ENCODE data around the gene QKI. TPM values are rescaled to one million over a fixed set of nuclear protein-coding genes. Genes with fewer than 3 reads are reported as not detected.

The QKI gene
- total RNA-seq, 4 donors from 2014 or later = 283 to 425 (median 344) TPM

DNA sequence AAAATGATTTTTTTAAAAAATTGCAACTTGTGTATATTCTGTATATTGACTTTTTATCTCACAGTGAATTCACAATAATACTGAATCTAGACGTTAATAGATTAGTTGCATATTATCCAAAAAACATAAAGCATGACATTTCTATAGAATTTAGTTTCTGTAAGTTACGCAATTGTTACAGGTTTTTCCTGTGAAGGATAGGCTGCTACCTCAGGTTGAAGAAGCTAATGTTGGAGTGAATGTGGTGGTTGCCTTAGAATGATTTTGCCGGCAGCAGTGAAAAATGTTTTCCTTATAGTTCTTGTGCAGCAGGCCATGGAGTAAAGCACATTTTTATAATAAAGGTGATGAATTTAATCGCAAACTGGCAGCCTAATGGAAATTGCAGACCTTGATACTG is 20.5 kb downstream of the QKI start:
- Histone ChIP-seq H3K4me3 (peak overlapping the region in 1 of 4 donors; percentile 3), H3K27ac (peak overlapping the region; percentile 14 to 99 (median 76)), H3K27me3 (no peaks in the 10 kb centered on the region), H3K9me3 (no peaks in the 10 kb centered on the region), H3K36me3 (no peaks in the 10 kb centered on the region), H3K4me1 (peaks cover 87 to 89% of the 10 kb centered on the region in 2 donors)
- no peak for ATAC-seq
- DNase-seq = no peak
- in situ Hi-C loops (cut with MboI; ENCODE audit: low sequenced_read_pairs in 4 of 4) (loop anchor here in 3 of 4 donors (10.0 to 25.0 kb wide), 3 partner anchors 150 to 277 kb away; no protein-coding TSS in a partner anchor), intact Hi-C loops (cut with DNase I; ENCODE audit: low total_unique reads) (no loop called here)
- TF ChIP-seq CTCF (IDR thresholded peaks at IDR 0.05 in 4 of 5, conservative IDR thresholded peaks at IDR 0.05 in 1 of 5) (no peak), POLR2A (IDR thresholded peaks at IDR 0.05) (no peak)

GRCh38 chr6:163436843-163437242 is 22.3 kb downstream of the QKI start:
- no peak overlapping the region for H3K4me3 ChIP-seq
- peaks cover 87 to 91% of the 10 kb centered on the region in 2 donors for H3K4me1 ChIP-seq
- intact Hi-C loops (cut with DNase I; ENCODE audit: low total_unique reads) = no loop called here
- ATAC-seq = no peak
- H3K36me3 ChIP-seq = no peaks in the 10 kb centered on the region
- no peaks in the 10 kb centered on the region for H3K27me3 ChIP-seq
- no peak for DNase-seq
- in situ Hi-C loops (cut with MboI; ENCODE audit: low sequenced_read_pairs in 4 of 4) = loop anchor here in 3 of 4 donors (10.0 to 25.0 kb wide), 3 partner anchors 148 to 275 kb away; no protein-coding TSS in a partner anchor
- H3K9me3 ChIP-seq = no peaks in the 10 kb centered on the region
- H3K27ac ChIP-seq = peak overlapping the region; percentile 51 to 99 (median 76)
- TF ChIP-seq CTCF (IDR thresholded peaks at IDR 0.05 in 4 of 5, conservative IDR thresholded peaks at IDR 0.05 in 1 of 5) (no peak), POLR2A (IDR thresholded peaks at IDR 0.05) (no peak)

DNA sequence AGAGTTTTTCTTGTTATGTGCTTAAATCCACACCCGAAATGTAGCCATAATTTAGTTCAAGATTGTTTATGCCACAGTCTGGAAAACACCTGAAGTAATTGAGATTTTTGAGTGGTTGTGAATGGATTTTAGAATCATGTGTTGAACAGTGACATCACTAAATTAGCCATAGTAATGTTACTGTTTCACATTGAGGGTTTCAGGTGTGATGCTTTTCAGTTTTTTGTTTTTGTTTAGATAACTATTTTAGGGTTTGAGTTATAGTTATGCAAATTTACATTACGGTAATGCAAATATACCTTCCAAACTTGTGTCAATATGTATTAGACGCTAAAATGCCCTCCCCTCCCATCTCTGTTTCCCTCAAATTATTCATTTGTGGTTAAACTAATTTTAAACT is 22.9 kb downstream of the QKI start:
- intact Hi-C loops (cut with DNase I; ENCODE audit: low total_unique reads) = no loop called here
- ATAC-seq (no peak), DNase-seq (no peak)
- no peaks in the 10 kb centered on the region for H3K9me3 ChIP-seq
- no peaks in the 10 kb centered on the region for H3K36me3 ChIP-seq
- H3K4me1 ChIP-seq = peaks cover 87 to 91% of the 10 kb centered on the region in 2 donors
- no peaks in the 10 kb centered on the region for H3K27me3 ChIP-seq
- H3K4me3 ChIP-seq = peak overlapping the region in 1 of 4 donors; percentile 1
- peak overlapping the region; percentile 51 to 99 (median 76) for H3K27ac ChIP-seq
- in situ Hi-C loops (cut with MboI; ENCODE audit: low sequenced_read_pairs in 4 of 4) = loop anchor here in 3 of 4 donors (10.0 to 25.0 kb wide), 3 partner anchors 147 to 275 kb away; no protein-coding TSS in a partner anchor
- TF ChIP-seq POLR2A (IDR thresholded peaks at IDR 0.05) (no peak), CTCF (IDR thresholded peaks at IDR 0.05 in 4 of 5, conservative IDR thresholded peaks at IDR 0.05 in 1 of 5) (no peak)

DNA sequence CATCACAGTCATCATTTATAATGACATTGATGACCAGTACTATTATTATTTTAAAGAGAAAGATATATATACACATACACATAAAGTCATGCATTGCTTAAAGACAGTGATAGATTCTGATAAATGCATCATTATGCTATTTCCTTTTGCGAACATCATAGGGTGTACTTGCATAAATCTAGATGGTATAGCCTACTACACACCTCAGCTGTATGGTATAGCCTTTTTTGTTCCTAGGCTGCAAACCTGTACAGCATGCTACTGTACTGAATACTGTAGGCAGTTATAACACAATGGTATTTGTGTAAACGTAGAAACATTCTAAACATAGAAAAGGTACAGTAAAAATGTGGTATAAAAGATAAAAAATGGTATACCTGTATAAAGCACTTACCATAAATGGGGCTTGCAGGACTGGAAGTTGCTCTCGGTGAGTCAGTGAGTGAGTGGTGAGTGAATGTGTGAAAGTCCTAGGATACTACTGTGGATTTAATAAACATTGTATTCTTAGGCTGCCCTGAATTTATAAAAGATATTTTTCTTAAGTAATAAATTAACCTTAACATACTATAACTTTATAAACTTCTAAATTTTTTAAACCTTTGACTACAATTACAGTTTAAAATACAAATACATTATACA is 23.9 kb downstream of the QKI start:
- in situ Hi-C loops (cut with MboI; ENCODE audit: low sequenced_read_pairs in 4 of 4) (loop anchor here in 3 of 4 donors (10.0 to 25.0 kb wide), 3 partner anchors 146 to 274 kb away; no protein-coding TSS in a partner anchor), intact Hi-C loops (cut with DNase I; ENCODE audit: low total_unique reads) (no loop called here)
- DNase-seq (no peak), ATAC-seq (no peak)
- Histone ChIP-seq H3K4me1 (peaks cover 87 to 91% of the 10 kb centered on the region in 2 donors), H3K36me3 (no peaks in the 10 kb centered on the region), H3K27me3 (no peaks in the 10 kb centered on the region), H3K9me3 (no peaks in the 10 kb centered on the region), H3K27ac (peak overlapping the region; percentile 51 to 99 (median 76)), H3K4me3 (no peak overlapping the region)
- TF ChIP-seq CTCF (IDR thresholded peaks at IDR 0.05 in 4 of 5, conservative IDR thresholded peaks at IDR 0.05 in 1 of 5) (no peak), POLR2A (IDR thresholded peaks at IDR 0.05) (no peak)

Measured in gastrocnemius medialis (tissue), 4 donors.